ENCODE data around the gene PTPRR.

PTPRR gene

DNA sequence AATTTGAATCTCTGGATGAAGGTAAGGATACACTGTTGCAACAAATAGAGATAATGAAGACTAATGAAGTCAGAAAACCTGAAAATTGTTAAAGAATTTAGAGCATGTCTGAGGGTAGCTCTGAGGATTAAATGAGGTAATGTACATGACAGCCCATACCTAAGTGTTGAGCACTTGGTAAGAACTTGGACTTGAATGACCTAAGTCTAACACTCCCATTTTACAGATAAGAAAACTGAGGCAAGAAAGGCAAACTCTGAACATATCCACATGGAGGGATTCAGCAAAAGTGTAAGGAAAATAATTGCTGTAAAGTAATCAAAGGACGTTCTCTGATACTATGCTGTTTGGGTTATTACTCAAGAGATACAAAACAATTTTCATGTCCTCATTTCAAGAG, 312.4 kb downstream of the PTPRR start:
- H3K4me2 ChIP-seq (ENCODE audit: low read depth, low read length, poor library complexity, severe bottlenecking): no peak overlapping the region
- no peak overlapping the region for H2AFZ ChIP-seq (ENCODE audit: low read depth, low read length, severe bottlenecking)
- no peak overlapping the region for H3K9ac ChIP-seq (ENCODE audit: low read length)
- H4K20me1 ChIP-seq (ENCODE audit: low read depth, low read length): no peaks in the 10 kb centered on the region
- H3K27ac ChIP-seq (ENCODE audit: low read depth, low read length): no peak overlapping the region
- no peaks in the 10 kb centered on the region for H3K27me3 ChIP-seq (ENCODE audit: low read length)
- H3K4me3 ChIP-seq (ENCODE audit: insufficient read depth, low read length, poor library complexity, severe bottlenecking): no peak overlapping the region
- TF ChIP-seq EZH2phosphoT487 (conservative IDR thresholded peaks at IDR 0.05; ENCODE audit: low read length) (no peak), CTCF (IDR thresholded peaks at IDR 0.05; ENCODE audit: insufficient read depth, low read length, poor library complexity, severe bottlenecking) (no peak)
- H3K79me2 ChIP-seq (ENCODE audit: insufficient read depth, low read length): no peaks in the 10 kb centered on the region
- no peaks in the 10 kb centered on the region for H3K9me2 ChIP-seq (replicated peaks; ENCODE audit: insufficient read depth, low read length)
- H3K36me3 ChIP-seq (ENCODE audit: low read length): no peaks in the 10 kb centered on the region
- no peaks in the 10 kb centered on the region for H3K9me3 ChIP-seq (ENCODE audit: insufficient read depth, low read length)
- no peaks in the 10 kb centered on the region for H3F3A ChIP-seq (ENCODE audit: insufficient read depth)

- Histone ChIP-seq H3K36me3 (ENCODE audit: low read length) (no peaks in the 10 kb centered on the region), H3K4me3 (ENCODE audit: insufficient read depth, low read length, poor library complexity, severe bottlenecking) (no peak overlapping the region), H3K4me2 (ENCODE audit: low read depth, low read length, poor library complexity, severe bottlenecking) (no peak overlapping the region), H3K79me2 (ENCODE audit: insufficient read depth, low read length) (no peaks in the 10 kb centered on the region), H3F3A (ENCODE audit: insufficient read depth) (no peaks in the 10 kb centered on the region), H3K9ac (ENCODE audit: low read length) (no peak overlapping the region), H3K9me2 (replicated peaks; ENCODE audit: insufficient read depth, low read length) (no peaks in the 10 kb centered on the region), H4K20me1 (ENCODE audit: low read depth, low read length) (no peaks in the 10 kb centered on the region), H3K27ac (ENCODE audit: low read depth, low read length) (no peak overlapping the region), H3K27me3 (ENCODE audit: low read length) (no peaks in the 10 kb centered on the region), H3K9me3 (ENCODE audit: insufficient read depth, low read length) (no peaks in the 10 kb centered on the region), H2AFZ (ENCODE audit: low read depth, low read length, severe bottlenecking) (no peak overlapping the region)
- no peak for TF ChIP-seq EZH2phosphoT487 (conservative IDR thresholded peaks at IDR 0.05; ENCODE audit: low read length)
- TF ChIP-seq CTCF (IDR thresholded peaks at IDR 0.05; ENCODE audit: insufficient read depth, low read length, poor library complexity, severe bottlenecking): no peak
Observed at GRCh38 chr12:70607107-70607506, 313.4 kb downstream of the PTPRR start.

DNA sequence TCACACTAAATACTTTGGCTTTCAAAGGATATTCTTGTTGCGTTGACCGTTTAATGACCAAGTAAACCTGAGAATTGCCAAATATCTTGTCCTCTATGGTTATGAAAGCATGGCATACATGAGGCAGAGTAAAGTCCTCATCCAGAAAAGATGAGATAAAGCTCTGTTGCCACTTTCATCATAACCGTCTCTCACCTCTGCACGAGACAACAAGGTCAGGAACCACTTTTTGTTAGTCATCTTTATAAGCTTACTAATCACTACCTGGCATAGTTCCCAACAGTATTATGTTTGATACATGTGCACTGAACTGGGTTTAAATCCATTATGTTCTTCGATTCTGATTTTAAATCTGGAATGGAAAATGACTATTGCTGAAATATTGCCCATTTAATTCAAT, 314.6 kb downstream of the PTPRR start:
- Histone ChIP-seq H4K20me1 (ENCODE audit: low read depth, low read length) (no peaks in the 10 kb centered on the region), H3K9me3 (ENCODE audit: insufficient read depth, low read length) (no peaks in the 10 kb centered on the region), H3K27me3 (ENCODE audit: low read length) (no peaks in the 10 kb centered on the region), H3K79me2 (ENCODE audit: insufficient read depth, low read length) (no peaks in the 10 kb centered on the region), H3K4me2 (ENCODE audit: low read depth, low read length, poor library complexity, severe bottlenecking) (no peak overlapping the region), H3K4me3 (ENCODE audit: insufficient read depth, low read length, poor library complexity, severe bottlenecking) (no peak overlapping the region), H3K36me3 (ENCODE audit: low read length) (no peaks in the 10 kb centered on the region), H3K9me2 (replicated peaks; ENCODE audit: insufficient read depth, low read length) (no peaks in the 10 kb centered on the region), H3K9ac (ENCODE audit: low read length) (no peak overlapping the region), H3F3A (ENCODE audit: insufficient read depth) (no peaks in the 10 kb centered on the region), H2AFZ (ENCODE audit: low read depth, low read length, severe bottlenecking) (no peak overlapping the region), H3K27ac (ENCODE audit: low read depth, low read length) (no peak overlapping the region)
- no peak for TF ChIP-seq EZH2phosphoT487 (conservative IDR thresholded peaks at IDR 0.05; ENCODE audit: low read length)
- TF ChIP-seq CTCF (IDR thresholded peaks at IDR 0.05; ENCODE audit: insufficient read depth, low read length, poor library complexity, severe bottlenecking): no peak

- H3K36me3 ChIP-seq (ENCODE audit: low read length): no peaks in the 10 kb centered on the region
- H3K9ac ChIP-seq (ENCODE audit: low read length): no peak overlapping the region
- no peaks in the 10 kb centered on the region for H4K20me1 ChIP-seq (ENCODE audit: low read depth, low read length)
- H3K9me3 ChIP-seq (ENCODE audit: insufficient read depth, low read length): no peaks in the 10 kb centered on the region
- no peaks in the 10 kb centered on the region for H3K9me2 ChIP-seq (replicated peaks; ENCODE audit: insufficient read depth, low read length)
- H3K27me3 ChIP-seq (ENCODE audit: low read length): no peaks in the 10 kb centered on the region
- TF ChIP-seq CTCF (IDR thresholded peaks at IDR 0.05; ENCODE audit: insufficient read depth, low read length, poor library complexity, severe bottlenecking) (no peak), EZH2phosphoT487 (conservative IDR thresholded peaks at IDR 0.05; ENCODE audit: low read length) (no peak)
- no peak overlapping the region for H2AFZ ChIP-seq (ENCODE audit: low read depth, low read length, severe bottlenecking)
- no peaks in the 10 kb centered on the region for H3F3A ChIP-seq (ENCODE audit: insufficient read depth)
- H3K27ac ChIP-seq (ENCODE audit: low read depth, low read length): no peak overlapping the region
- no peak overlapping the region for H3K4me2 ChIP-seq (ENCODE audit: low read depth, low read length, poor library complexity, severe bottlenecking)
- no peaks in the 10 kb centered on the region for H3K79me2 ChIP-seq (ENCODE audit: insufficient read depth, low read length)
- no peak overlapping the region for H3K4me3 ChIP-seq (ENCODE audit: insufficient read depth, low read length, poor library complexity, severe bottlenecking)
Observed at GRCh38 chr12:70604662-70605061, 315.9 kb downstream of the PTPRR start.

Measured in SU-DHL-6 (cell line).